K562 treated with DMSO at 1 percent for 48 hours (cell line): Measurements from ENCODE around the gene GPR4. TPM values are rescaled to one million over a fixed set of nuclear protein-coding genes. Genes with fewer than 3 reads are reported as not detected.

Experiments used
- total RNA-seq: library from RNA; unstranded; fragments of 300-600 nt; gene quantifications from 2 replicates; pipeline ENCODE4 v1.2.3, GENCODE V29; 2022; ENCODE audit warnings: low replicate concordance; ENCODE audit errors: extremely low read depth

Gene GPR4
- not detected in 2 replicates for total RNA-seq

GRCh38 chr19:45601524-45602374, at the start of gene GPR4:
Gene GPR4 (minus strand): TSS chr19:45602212. CDS start chr19:45591866, 10,346 bp downstream.

GRCh38 chr19:45638930-45639729, 37.1 kb upstream of the GPR4 start, which contains the start of gene EML2:
Gene EML2 (minus strand): TSS chr19:45639397. CDS start chr19:45639376, 21 bp downstream.

GRCh38 chr19:45584332-45585157, 17.5 kb downstream of the GPR4 start, which contains the start of gene OPA3:
Gene OPA3 (minus strand): TSS chr19:45584802. CDS start chr19:45584764, 38 bp downstream.

Other genes with a start within 250 kb of the GPR4 start
- gene ERCC2, start 231.6 kb downstream of the GPR4 start, total RNA-seq: not detected in 2 replicates
- gene PPP1R13L, start 197.1 kb downstream of the GPR4 start, total RNA-seq: not detected in 2 replicates
- gene POLR1G, start 195.6 kb downstream of the GPR4 start, total RNA-seq: not detected in 2 replicates
- not detected in 2 replicates for gene ERCC1, start 178.3 kb downstream of the GPR4 start, total RNA-seq
- gene FOSB, start 134.2 kb downstream of the GPR4 start, total RNA-seq: not detected in 2 replicates
- not detected in 2 replicates for gene RTN2, start 105.2 kb downstream of the GPR4 start, total RNA-seq
- not detected in 2 replicates for gene PPM1N, start 103.8 kb downstream of the GPR4 start, total RNA-seq
- not detected in 2 replicates for gene VASP, start 94.7 kb downstream of the GPR4 start, total RNA-seq
- not detected in 2 replicates for gene OPA3, start 17.4 kb downstream of the GPR4 start, total RNA-seq
- not detected in 2 replicates for gene EML2, start 37.2 kb upstream of the GPR4 start, total RNA-seq
- gene GIPR, start 66.0 kb upstream of the GPR4 start, total RNA-seq: not detected in 2 replicates
- gene SNRPD2, start 89.7 kb upstream of the GPR4 start, total RNA-seq: not detected in 2 replicates
- gene QPCTL, start 90.5 kb upstream of the GPR4 start, total RNA-seq: not detected in 2 replicates
- gene FBXO46, start 128.7 kb upstream of the GPR4 start, total RNA-seq: not detected in 2 replicates
- not detected in 2 replicates for gene MEIOSIN, start 131.2 kb upstream of the GPR4 start, total RNA-seq
- not detected in 2 replicates for gene SIX5, start 167.0 kb upstream of the GPR4 start, total RNA-seq
- not detected in 2 replicates for gene DMPK, start 180.3 kb upstream of the GPR4 start, total RNA-seq
- gene DMWD, start 190.6 kb upstream of the GPR4 start, total RNA-seq: not detected in 2 replicates
- not detected in 2 replicates for gene RSPH6A, start 213.1 kb upstream of the GPR4 start, total RNA-seq